HUES48 (cell line): ENCODE data around the gene TAB3.

Experiments used
- H3K27ac ChIP-seq: one replicate; pipeline ENCODE4 v1.7.0; 2013; ENCODE audit warnings: low read depth, low read length, inconsistent platforms
- H3K27me3 ChIP-seq: 2 replicates; pipeline ENCODE4 v1.6.1; 2013; ENCODE audit warnings: mild to moderate bottlenecking, low read length; ENCODE audit not compliant: control insufficient read depth, insufficient read depth
- H3K36me3 ChIP-seq: 2 replicates; pipeline ENCODE4 v1.6.1; 2013; ENCODE audit warnings: low read length; ENCODE audit not compliant: control insufficient read depth, insufficient read depth
- H3K4me1 ChIP-seq: 2 replicates; pipeline ENCODE4 v1.6.1; 2013; ENCODE audit warnings: mild to moderate bottlenecking, low read length; ENCODE audit not compliant: control insufficient read depth, insufficient read depth
- H3K4me3 ChIP-seq: 2 replicates; pipeline ENCODE4 v1.5.1; 2013; ENCODE audit warnings: mild to moderate bottlenecking, low read depth, low read length
- H3K9ac ChIP-seq: 2 replicates; pipeline ENCODE4 v1.6.1; 2013; ENCODE audit warnings: mild to moderate bottlenecking, low read depth, low read length, moderate library complexity
- H3K9me3 ChIP-seq: 2 replicates; pipeline ENCODE4 v1.6.1; 2013; ENCODE audit warnings: low read length; ENCODE audit not compliant: control insufficient read depth, insufficient read depth

The TAB3 gene

GRCh38 chrX:30795981-30796958, 92.8 kb downstream of the TAB3 start:
- Histone ChIP-seq H3K27ac (no peak overlapping the region), H3K4me1 (no peaks in the 10 kb centered on the region), H3K36me3 (no peaks in the 10 kb centered on the region), H3K9ac (no peak overlapping the region), H3K4me3 (no peak overlapping the region), H3K9me3 (no peaks in the 10 kb centered on the region), H3K27me3 (0 out of 2 replicates have a peak, but pooled peaks cover 13% of the 10 kb centered on the region)

DNA sequence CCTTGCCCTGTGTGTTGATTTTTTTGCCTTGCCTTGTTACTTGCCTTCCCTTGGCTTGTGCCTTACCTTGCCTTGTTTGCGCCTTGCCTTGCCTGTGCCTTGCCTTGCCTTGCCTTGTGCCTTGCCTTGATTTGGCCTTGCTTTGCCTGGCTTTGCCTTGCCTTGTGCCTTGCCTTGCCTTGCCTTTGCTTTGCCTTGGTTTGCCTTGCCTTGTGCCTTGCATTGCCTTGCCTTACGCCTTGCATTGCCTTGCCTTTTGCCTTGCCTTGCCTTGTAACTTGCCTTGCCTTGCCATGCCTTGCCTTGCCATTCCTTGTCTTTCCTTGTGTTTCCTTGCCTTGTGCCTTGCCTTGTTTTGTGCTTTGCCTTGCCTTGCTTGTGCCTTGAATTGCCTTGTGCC, 94.6 kb downstream of the TAB3 start:
- H3K4me1 ChIP-seq, result no peaks in the 10 kb centered on the region
- H3K4me3 ChIP-seq, result no peak overlapping the region
- H3K36me3 ChIP-seq, result no peaks in the 10 kb centered on the region
- H3K27ac ChIP-seq, result no peak overlapping the region
- no peaks in the 10 kb centered on the region for H3K9me3 ChIP-seq
- no peak overlapping the region for H3K9ac ChIP-seq
- 0 out of 2 replicates have a peak, but pooled peaks cover 13% of the 10 kb centered on the region for H3K27me3 ChIP-seq

- no peak overlapping the region for H3K4me3 ChIP-seq
- no peak overlapping the region for H3K27ac ChIP-seq
- H3K9me3 ChIP-seq, result no peaks in the 10 kb centered on the region
- no peaks in the 10 kb centered on the region for H3K36me3 ChIP-seq
- no peak overlapping the region for H3K9ac ChIP-seq
- no peaks in the 10 kb centered on the region for H3K4me1 ChIP-seq
- H3K27me3 ChIP-seq, result 0 out of 2 replicates have a peak, but pooled peaks cover 15% of the 10 kb centered on the region
Measured at GRCh38 chrX:30793767-30794103, 95.3 kb downstream of the TAB3 start.

GRCh38 chrX:30793075-30793766, 95.8 kb downstream of the TAB3 start:
- no peaks in the 10 kb centered on the region for H3K36me3 ChIP-seq

DNA sequence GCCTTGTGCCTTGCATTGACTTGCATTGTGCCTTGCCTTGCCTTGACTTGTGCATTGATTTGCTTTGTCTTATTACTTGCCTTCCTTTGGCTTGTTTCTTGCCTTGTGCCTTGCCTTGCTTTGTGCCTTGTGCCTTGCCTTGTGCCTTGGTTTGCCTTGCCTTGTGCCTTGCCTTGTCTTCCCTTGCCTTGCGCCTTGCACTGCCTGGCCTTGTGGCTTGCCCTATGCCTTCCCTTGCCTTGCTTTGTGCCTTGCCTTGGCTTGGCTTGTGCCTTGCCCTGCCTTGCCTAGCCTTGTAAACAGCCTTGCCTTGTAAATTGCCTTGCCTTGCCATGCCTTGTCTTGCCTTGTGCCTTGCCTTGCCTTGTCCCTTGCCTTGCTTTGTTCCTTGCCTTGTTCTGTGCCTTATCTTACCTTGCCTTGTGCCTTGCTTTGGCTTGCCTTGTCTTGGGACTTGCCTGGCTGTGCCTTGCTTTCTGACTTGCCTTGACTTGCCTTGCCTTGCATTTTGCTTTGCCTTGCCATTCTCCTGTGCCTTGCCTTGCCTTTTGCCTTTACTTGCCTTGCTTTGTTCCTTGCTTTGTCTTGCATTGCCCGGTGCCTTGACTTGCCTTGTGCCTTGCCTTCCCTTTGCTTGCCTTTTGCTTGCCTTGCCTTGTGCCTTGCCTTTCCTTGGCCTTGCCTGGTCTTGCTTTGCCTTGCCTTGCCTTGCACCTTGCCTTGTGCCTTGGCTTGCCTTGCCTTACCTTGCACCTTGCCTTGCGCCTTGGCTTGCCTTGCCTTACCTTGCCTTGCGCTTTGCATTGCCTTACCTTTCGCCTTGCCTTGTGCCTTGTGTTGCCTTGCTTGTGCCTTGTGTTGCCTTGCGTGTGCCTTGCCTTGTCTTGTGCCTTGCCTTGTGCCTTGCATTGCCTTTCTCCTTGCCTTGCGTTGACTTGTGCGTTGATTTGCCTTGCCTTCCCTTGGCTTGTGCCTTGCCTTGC, 97.5 kb downstream of the TAB3 start:
- Histone ChIP-seq H3K4me1 (no peaks in the 10 kb centered on the region), H3K9me3 (no peaks in the 10 kb centered on the region), H3K27me3 (0 out of 2 replicates have a peak, but pooled peaks cover 9% of the 10 kb centered on the region), H3K27ac (no peak overlapping the region), H3K36me3 (no peaks in the 10 kb centered on the region), H3K4me3 (no peak overlapping the region), H3K9ac (no peak overlapping the region)

More at GRCh38 chrX:30793075-30793766, 95.8 kb downstream of the TAB3 start:
- Histone ChIP-seq H3K27me3 (0 out of 2 replicates have a peak, but pooled peaks cover 11% of the 10 kb centered on the region), H3K9me3 (no peaks in the 10 kb centered on the region), H3K27ac (no peak overlapping the region), H3K9ac (no peak overlapping the region), H3K4me3 (no peak overlapping the region), H3K4me1 (no peaks in the 10 kb centered on the region)

GRCh38 chrX:30787012-30787411, 102.0 kb downstream of the TAB3 start:
- Histone ChIP-seq H3K27me3 (0 out of 2 replicates have a peak, but pooled peaks cover 9% of the 10 kb centered on the region), H3K36me3 (no peaks in the 10 kb centered on the region), H3K27ac (no peak overlapping the region), H3K9ac (no peak overlapping the region), H3K4me1 (no peaks in the 10 kb centered on the region), H3K9me3 (no peaks in the 10 kb centered on the region), H3K4me3 (no peak overlapping the region)

DNA sequence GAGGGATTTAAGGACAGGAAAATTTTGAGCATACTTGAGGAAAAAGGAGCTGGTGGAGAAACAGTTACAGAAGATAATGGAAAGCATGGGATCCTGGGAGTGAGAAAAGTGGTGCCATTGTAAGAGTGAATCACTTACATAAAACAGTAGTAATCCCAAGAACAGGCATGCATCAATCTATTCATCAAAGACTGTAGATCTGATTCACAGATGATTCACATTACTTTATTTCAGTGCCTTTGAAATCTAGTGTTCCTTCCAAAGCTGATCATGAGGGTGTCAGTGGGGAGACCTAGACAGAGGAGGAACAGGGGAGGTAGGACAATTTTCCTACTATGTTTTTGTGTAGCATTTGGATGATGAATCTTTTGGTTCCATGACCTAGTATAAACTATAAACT, 102.7 kb downstream of the TAB3 start:
- H3K9ac ChIP-seq, result no peak overlapping the region
- H3K4me1 ChIP-seq, result 0 out of 2 replicates have a peak, but pooled peaks cover 2% of the 10 kb centered on the region
- 0 out of 2 replicates have a peak, but pooled peaks cover 9% of the 10 kb centered on the region for H3K27me3 ChIP-seq
- H3K9me3 ChIP-seq, result no peaks in the 10 kb centered on the region
- no peak overlapping the region for H3K4me3 ChIP-seq
- no peak overlapping the region for H3K27ac ChIP-seq
- no peaks in the 10 kb centered on the region for H3K36me3 ChIP-seq

DNA sequence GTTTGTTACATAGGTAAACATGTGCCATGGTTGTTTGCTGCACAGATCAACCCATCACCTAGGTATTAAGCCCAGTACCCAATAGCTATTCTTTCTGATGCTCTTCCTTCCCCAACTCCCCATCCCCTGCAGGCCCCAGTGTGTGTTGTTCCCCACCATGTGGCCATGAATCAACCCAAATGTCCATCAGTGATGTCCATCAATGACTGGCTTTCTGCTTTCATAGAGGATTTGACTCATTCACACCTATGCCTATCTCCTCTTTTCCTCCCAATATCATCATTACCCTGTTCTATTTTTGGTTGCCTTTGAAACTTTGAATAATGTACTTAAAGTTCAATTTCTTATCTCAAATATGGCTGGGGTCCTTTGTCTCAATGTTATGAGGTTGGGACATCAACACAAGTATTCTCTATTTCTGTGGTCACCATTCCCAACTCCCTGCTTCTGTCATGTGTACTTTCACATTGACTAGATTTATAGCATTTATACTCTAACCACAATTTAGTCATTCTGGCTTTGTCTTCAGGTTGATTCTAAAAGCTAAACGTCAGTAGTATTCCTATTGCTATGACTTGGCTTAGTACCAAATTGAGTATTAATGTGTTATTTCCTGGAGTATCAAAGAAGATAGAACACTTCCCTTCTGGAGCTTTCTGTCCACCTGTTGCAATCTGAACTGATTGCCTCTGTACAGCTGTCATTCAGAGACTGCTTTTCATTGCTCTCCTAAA, 107.2 kb downstream of the TAB3 start:
- no peaks in the 10 kb centered on the region for H3K36me3 ChIP-seq
- H3K4me3 ChIP-seq, result no peak overlapping the region
- H3K27me3 ChIP-seq, result no peaks in the 10 kb centered on the region
- H3K4me1 ChIP-seq, result peaks cover 13% of the 10 kb centered on the region
- H3K9me3 ChIP-seq, result no peaks in the 10 kb centered on the region
- H3K27ac ChIP-seq, result no peak overlapping the region
- no peak overlapping the region for H3K9ac ChIP-seq

DNA sequence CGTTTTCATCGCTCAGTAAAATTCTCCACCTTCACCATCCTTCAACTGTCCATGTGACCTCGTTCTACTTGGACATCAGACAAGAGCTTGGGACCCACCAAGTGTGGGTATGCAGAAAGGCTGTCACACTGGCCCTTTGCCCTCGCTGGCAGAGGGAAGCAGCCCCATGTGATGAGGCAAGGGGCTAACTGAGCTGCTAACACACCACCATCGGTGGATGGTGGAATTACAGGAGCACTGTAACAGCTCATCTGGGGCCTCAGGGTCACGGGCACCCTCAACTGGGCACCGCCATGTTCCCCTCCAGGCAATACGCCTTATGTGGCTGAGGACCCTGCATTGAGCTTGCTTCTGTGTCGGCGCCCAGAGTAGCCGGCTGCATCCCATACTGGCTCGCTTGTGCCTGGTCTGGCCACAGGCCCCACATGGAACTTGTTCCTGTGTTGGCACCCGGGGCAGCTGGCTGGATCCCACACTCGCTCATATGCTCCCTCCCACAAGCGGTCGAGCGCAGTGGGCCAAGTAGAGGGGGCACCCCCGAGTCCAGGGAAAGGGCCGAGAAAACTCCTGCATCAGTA, 109.5 kb downstream of the TAB3 start:
- Histone ChIP-seq H3K9me3 (no peaks in the 10 kb centered on the region), H3K27me3 (no peaks in the 10 kb centered on the region), H3K36me3 (no peaks in the 10 kb centered on the region), H3K4me1 (peaks cover 13% of the 10 kb centered on the region), H3K4me3 (no peak overlapping the region), H3K27ac (no peak overlapping the region), H3K9ac (no peak overlapping the region)
